NT2/D1 (cell line): ENCODE results near the gene MGST1.

ENCODE experiments used
- SUZ12 ChIP-seq: IDR thresholded peaks from 2 replicates; pipeline ENCODE4 v1.6.1; 2011; ENCODE audit not compliant: insufficient read length, insufficient read depth; ENCODE audit errors: extremely low read depth
- YY1 ChIP-seq: IDR thresholded peaks from 2 replicates; pipeline ENCODE4 v1.6.1; 2011; ENCODE audit not compliant: insufficient read length, insufficient read depth
- ZNF274 ChIP-seq: IDR thresholded peaks from 2 replicates; pipeline ENCODE4 v1.6.1; 2011; ENCODE audit warnings: mild to moderate bottlenecking, low read depth, low read length

DNA sequence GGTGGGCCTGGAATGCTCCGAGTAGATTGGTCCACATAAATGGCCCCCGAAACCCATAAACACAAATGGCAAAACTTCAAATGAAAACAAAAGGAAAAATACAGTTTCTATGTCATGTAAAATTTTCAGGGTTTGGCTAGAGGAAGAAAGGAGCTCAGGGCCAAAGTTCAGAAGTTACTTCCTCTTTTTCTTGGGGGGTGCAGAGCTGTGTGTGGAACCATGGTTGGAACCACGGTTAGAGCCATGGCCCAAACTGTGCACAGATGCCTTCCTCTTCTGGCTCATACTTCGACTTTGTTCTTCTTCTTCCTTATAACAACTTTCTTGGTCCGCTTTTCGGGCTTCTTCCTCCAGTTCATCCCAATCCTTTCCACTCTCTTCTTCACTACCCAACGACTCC, 51.7 kb downstream of the MGST1 start:
- no peak for TF ChIP-seq SUZ12
- no peak for TF ChIP-seq ZNF274
- no peak for TF ChIP-seq YY1
